ENCODE measurements around the gene PKNOX2.
A peak's percentile ranks its signal among the peaks of the same experiment; 100 is the strongest.

The PKNOX2 gene

GRCh38 chr11:125292100-125292499 is 127.5 kb downstream of the PKNOX2 start:
- no peak for DNase-seq (ENCODE audit: low read depth)
- TF ChIP-seq CTCF (IDR thresholded peaks at IDR 0.05; ENCODE audit: control insufficient read depth, extremely low read depth, insufficient read depth), result no peak

GRCh38 chr11:125293596-125293995 is 129.0 kb downstream of the PKNOX2 start:
- no peak for TF ChIP-seq CTCF (IDR thresholded peaks at IDR 0.05; ENCODE audit: control insufficient read depth, extremely low read depth, insufficient read depth)
- H3K4me3 ChIP-seq (ENCODE audit: low read depth, low read length), result no peak overlapping the region
- DNase-seq (ENCODE audit: low read depth), result no peak

More at GRCh38 chr11:125292100-125292499, 127.5 kb downstream of the PKNOX2 start:
- H3K4me3 ChIP-seq (ENCODE audit: low read depth, low read length), result no peak overlapping the region

GRCh38 chr11:125295931-125296330 is 131.4 kb downstream of the PKNOX2 start:
- no peak for DNase-seq (ENCODE audit: low read depth)
- no peak for TF ChIP-seq CTCF (IDR thresholded peaks at IDR 0.05; ENCODE audit: control insufficient read depth, extremely low read depth, insufficient read depth)
- H3K4me3 ChIP-seq (ENCODE audit: low read depth, low read length), result no peak overlapping the region

GRCh38 chr11:125297346-125297915 is 132.9 kb downstream of the PKNOX2 start:
- DNase-seq (ENCODE audit: low read depth), result no peak
- TF ChIP-seq CTCF (IDR thresholded peaks at IDR 0.05; ENCODE audit: control insufficient read depth, extremely low read depth, insufficient read depth), result no peak
- no peak overlapping the region for H3K4me3 ChIP-seq (ENCODE audit: low read depth, low read length)

GRCh38 chr11:125299061-125299615 is 134.6 kb downstream of the PKNOX2 start:
- TF ChIP-seq CTCF (IDR thresholded peaks at IDR 0.05; ENCODE audit: control insufficient read depth, extremely low read depth, insufficient read depth), result no peak
- H3K4me3 ChIP-seq (ENCODE audit: low read depth, low read length), result no peak overlapping the region
- no peak for DNase-seq (ENCODE audit: low read depth)

- no peak overlapping the region for H3K4me3 ChIP-seq (ENCODE audit: low read depth, low read length)
- TF ChIP-seq CTCF (IDR thresholded peaks at IDR 0.05; ENCODE audit: control insufficient read depth, extremely low read depth, insufficient read depth), result no peak
- no peak for DNase-seq (ENCODE audit: low read depth)
These were observed 135.3 kb downstream of the PKNOX2 start for GRCh38 chr11:125299821-125300220.

- no peak for TF ChIP-seq CTCF (IDR thresholded peaks at IDR 0.05; ENCODE audit: control insufficient read depth, extremely low read depth, insufficient read depth)
- H3K4me3 ChIP-seq (ENCODE audit: low read depth, low read length), result no peak overlapping the region
- peak; percentile 90 for DNase-seq (ENCODE audit: low read depth)
These were observed 136.3 kb downstream of the PKNOX2 start for GRCh38 chr11:125300791-125301218.
